ENCODE measurements around the gene ZNF619.
"Not testable (repeated sequence)": the region's sequence is repeated elsewhere in the genome, so short reads cannot be mapped to it uniquely, and the experiment has no call there.

ZNF619 gene

DNA sequence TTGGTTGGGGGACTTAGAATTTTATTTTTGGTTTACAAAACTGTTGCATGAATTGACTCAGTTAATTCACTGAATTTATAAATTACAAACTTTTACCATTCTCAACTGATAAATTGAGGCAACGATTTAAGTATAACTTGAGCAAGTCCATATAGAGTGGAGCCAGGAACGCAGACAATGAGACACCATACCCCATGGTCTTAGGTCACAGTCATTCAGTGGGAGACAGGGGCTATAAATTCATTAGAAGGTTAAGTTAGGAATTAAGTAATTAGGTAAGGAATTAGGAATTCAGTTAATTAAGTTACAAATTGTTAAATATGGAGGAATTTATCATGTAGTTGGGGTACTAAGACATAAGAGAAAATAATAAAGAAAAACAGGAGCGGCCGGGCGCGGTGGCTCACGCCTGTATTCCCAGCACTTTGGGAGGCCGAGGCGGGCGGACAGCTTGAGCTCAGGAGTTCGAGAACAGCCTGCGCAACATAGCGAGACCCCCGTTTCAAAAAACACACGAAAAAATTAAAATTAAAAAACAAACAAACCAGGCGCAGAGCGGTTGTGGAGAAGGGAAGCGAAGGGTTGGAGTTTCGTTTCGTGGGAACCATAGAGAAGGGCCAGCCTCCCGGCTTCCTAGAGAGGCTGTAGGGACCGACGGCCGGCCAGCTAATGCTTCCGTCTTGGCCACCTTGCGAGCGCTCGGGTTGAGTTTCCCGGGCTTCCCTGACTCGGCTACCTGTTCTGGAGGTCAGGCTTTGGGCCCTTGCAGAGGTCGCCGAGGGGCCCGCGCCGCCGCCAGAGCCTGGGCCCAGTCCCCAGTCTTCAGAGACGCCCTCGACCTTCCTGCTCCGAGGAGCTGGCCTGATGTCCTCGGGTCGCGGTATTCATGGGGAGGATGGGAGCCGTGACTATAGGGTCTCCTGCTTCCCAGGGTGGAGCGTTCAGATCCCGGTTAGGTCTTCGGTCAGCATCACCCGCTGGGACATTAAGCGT lies at the start of gene ZNF619:
ZNF619 (plus strand) TSS at position 645 of the 993 bp plus-strand sequence. CDS start 858 bp downstream, outside the sequence.
- peak; percentile 57 for DNase-seq

DNA sequence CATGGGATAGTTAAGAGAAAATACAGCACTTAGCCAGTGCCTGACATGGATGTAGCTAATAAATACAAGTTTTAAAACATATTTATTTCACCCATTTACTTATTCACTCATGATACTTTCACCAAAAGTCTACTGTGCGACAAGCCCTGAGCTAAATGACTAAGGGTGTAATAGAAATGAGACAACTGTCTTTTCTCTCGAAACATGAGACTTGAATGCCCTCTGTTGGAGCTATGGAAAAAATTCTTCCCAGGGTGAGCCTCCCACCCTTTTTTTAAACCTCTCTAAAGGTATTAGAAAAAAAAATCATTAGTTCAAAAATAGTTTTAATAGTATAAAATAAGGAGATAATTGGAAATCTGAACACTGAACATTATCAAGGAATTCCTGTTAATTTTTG lies 44.1 kb upstream of the ZNF619 start:
- DNase-seq: no peak

DNA sequence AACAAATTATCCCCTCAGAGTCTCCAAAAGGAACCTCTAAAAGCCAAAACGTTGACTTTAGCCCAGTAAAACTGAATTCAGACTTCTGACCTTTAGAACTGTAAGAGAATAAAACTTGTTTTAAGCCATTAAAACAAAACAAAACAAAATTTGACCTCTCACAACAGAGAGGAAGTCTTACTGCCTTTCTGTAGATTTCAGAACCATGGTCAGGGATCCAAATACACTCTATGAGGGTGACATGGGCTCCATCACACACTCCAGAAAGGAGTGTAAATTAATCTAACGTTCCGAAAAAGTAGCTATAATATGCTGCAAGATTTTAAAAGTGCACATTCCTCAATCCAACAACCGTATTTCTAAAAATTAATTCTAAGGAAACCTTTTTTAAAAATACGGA lies 39.0 kb upstream of the ZNF619 start:
- no peak for DNase-seq

DNA sequence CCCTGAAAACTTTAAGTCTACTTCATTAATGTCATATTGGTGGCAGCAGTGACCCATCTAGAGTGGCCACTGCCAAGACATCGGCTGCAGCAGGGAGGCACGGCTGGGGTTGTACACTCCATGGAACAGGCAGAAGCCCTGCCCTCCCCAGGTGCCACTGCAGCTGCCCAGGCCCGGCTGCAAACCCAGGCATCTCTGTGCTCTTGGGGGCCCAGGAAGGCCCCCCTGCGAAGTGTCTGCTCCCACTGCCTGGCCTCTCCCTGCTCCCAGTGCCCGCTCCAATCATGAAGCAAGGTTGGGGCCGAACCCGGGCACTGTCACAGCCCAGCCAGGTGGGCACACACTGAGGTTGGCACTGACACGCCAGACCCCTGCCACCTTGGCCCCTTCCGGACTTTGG lies 31.9 kb upstream of the ZNF619 start:
- DNase-seq: no peak

DNA sequence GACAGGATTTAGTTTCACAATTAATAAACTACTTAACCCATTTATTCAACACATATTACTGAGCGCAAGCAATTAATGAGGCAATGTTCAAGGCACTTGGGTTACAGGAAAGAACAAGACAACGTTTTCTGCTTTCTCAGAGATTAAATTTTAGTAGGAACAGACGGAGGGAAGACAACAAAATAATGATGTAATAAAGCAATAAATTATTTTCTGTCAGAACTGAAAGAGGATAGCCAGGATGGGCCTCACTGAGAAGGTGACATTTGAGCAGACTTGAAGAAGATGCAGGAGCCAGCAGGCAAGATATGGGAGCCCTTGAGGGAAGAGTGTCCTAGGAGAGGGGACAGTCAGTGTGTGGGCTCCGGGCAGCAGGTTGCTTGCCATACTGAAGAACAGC lies 31.0 kb upstream of the ZNF619 start:
- no peak for DNase-seq

DNA sequence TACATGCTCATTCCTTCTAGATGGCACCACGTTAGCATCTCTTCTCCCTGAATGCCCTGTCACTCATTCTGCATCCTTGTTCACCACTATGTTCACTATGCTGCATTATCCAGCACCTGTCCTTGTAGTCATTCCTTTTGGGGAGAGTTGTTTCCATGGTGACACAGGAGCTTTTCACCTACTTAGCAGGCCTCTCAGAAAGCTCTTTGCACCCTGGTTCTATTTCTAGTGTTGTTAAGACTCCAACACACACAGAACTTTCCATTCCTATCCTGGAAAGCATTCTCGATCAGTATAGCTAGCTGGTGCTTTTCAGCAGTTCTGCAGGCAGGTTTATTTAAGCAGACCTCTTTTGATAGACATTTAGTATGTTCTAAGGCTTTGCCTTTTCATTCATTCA lies 26.5 kb upstream of the ZNF619 start:
- no peak for DNase-seq

DNA sequence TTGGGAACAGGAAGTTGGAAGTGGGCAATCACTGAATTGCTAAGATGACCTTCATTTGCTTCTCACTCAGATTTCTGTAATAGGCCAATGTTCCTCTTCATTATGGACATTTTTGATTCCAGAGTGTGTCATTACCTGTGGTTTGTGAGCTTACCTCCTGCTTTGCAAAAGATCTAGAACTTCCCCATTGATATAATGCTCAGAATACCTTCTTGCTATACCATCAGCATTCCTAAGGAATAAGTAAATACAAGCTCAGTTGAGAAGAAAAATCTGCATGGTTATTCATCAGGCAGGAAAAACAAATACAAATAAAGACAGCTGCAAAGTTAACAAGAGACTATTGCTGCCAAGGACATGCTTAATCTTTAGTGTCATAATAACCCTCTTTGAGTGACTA lies 25.4 kb upstream of the ZNF619 start:
- no peak for DNase-seq

DNA sequence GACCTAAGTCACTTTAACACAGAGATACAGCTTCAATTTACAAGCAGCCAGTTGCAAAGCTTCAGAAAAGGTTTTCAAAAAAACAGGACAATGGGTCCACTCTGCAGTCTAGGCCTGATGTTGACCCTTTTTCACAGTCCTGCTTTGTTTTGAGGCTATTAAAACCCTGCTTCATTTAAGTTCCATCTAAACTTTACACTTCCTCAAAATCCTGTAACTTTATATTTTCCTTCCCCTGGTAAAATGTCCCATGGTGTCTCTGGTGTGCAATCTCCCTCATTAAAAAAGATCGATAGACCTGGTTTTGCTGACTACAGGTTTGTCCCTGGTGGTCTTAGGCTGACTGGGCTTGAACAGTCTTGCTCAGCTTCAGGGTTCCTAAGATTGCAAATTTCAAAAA lies 24.9 kb upstream of the ZNF619 start:
- DNase-seq: no peak

DNA sequence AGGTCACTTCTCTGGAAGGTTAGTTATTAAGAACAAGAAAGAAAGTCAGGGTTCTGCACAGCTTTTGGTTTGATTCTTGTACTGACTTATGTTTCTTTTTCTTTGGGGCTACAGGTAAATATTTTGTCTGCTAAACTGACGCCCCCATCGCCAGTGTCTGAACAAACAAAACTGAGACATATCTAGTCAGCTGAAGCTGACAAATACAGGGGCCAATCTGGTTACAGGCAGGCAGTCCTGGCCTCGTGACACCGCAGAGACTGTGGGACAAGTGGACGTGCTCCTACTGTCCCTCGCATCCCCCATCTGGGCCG lies 24.4 kb upstream of the ZNF619 start:
- no peak for DNase-seq

DNA sequence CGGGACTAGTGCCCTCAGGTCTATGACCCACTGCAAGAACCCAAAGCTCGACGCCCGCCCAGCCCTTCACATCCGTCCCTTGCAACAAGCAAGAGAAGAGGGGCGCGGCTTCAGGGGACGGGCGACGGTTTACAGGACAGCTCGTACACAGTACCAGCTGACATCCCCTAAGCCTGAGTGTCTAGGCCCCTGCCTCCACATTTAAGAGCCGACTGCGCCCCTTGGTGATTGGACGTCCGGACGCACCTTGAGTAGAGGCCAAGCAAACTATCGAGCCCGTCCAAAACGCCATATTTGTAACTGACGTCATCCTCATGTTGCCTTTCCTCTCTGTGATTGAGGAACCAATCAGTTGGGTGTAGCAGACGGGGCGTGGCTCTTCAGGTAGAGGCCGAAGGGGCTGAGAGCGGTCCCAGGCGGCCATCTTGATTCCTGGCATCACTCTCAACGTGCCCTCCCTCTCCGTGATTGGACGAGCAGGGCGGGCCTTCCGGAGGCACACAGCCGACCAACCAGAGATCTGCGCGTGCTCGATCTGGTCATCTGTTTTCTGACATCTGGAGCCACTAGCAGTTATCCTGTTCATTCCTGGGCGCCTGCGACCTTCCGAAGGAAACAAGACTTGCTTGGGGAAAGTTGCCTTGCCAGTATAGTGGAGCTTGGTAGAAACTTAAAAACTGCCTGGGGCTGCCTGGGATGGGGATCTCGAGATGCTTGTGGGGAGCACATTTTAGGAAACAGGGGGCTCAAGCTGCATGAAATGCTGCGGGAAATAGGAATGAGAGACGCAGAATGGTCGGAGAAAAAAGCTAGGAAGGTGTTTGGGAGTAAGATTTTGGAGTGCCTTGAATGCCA lies 23.8 kb upstream of the ZNF619 start:
- peak; percentile 99 for DNase-seq

DNA sequence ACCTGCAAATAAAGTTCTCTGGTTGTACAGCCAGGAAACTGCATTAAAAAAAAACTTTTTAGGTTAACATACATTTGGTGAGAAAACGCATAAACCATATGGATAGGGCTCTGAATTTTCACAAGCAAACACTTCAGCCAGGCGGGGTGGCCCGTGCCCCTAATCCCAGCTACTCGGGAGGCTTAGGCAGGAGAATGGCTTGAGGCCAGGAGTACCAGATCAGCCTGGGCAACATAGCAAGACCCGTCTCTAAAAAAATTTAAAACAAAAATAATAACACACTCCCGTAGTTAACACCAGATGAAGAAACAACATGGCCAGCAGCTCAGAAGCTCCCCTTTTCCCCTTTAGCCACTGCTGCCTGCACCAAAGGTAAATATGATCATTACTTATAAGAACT lies 23.0 kb upstream of the ZNF619 start:
- DNase-seq: no peak

DNA sequence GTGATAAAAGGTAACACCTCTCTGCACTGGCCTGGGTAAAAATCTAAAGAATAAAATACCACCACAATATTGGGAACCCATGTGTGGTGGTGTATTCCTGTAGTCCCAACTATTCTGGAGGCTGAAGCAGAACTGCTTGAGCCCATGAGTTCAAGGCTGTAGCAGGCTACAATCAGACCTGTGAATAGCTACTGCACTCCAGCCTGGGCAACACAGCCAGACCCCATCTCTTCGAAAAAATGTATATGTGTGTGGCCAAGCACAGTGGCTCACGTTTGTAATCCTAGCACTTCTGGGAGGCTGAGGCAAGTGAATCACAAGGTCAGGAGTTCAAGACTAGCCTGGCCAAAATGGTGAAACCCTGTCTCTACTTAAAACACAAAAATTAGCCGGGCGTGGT lies 21.6 kb upstream of the ZNF619 start:
- no peak for DNase-seq

DNA sequence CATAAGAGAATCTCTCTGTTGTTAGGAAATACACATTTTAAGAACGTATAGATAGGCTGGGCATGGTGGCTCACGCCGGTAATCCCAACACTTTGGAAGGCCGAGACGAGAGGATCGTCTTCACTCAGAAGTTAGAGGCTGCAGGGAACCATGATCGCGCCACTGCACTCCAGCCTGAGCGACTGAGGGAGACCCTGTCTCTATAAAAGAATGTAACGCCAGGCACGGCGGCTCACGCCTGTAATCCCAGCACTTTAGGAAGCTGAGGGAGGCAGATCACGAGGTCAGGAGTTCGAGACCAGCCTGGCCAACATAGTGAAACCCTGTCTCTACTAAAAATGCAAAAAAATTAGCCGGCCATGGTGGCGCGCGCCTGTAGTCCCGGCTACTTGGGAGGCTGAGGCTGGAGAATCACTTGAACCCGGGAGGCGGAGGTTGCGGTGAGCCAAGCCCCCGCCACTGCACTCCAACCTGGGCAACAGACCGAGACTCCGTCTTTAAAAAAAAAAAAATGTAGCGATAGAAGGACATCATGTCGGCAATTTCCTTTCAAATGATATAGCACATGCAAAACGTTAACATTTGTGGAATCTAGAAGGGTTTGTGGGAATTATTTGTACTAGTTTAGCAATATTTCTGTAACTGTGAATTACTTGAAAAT lies 20.5 kb upstream of the ZNF619 start:
- no peak for DNase-seq

DNA sequence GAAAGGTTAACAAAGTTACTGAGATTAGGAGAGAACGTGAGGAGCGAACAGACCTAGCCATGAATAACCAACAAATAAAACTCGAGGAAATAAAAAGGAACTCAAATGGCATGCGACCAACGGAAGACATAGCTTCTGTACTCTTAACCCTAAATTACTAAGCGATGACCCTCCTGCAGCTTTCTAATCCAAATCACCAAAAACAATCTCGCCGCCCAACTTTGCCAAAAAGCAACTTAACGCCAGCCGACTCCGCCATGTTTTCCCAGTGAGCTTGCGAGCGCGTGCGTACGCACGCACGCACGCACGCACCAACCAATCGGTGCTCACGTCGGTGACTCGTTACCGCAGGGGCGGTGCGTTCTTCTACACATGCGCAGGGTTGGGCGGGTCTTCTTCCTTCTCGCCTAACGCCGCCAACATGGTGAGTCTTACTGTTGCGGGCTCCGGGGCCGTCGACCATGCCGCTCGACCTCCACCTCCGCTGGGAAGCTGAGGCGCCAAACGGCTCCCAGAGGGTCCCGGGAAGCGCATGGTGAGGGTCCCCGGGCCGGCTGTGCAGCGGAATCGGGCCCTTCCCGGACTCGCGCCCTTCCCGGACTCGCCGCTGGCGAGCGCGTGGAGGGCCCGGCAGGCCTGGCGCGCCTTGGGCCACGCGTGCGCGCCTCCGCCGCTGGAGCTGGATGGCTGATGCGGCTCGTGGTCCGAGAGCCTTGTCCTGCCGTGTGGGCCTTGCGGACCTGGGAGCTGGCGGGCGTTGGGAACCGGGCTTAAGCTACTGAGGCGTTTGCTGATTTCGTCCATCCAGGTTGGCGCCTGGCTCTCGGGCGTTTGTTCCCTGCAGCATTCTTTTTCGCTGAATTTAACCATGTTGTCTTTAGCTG lies 19.7 kb upstream of the ZNF619 start, which contains the start of gene RPL14:
RPL14 (plus strand) TSS at position 400 of the 884 bp plus-strand sequence; CDS start at position 533, 133 bp downstream.
- peak; percentile 96 for DNase-seq

DNA sequence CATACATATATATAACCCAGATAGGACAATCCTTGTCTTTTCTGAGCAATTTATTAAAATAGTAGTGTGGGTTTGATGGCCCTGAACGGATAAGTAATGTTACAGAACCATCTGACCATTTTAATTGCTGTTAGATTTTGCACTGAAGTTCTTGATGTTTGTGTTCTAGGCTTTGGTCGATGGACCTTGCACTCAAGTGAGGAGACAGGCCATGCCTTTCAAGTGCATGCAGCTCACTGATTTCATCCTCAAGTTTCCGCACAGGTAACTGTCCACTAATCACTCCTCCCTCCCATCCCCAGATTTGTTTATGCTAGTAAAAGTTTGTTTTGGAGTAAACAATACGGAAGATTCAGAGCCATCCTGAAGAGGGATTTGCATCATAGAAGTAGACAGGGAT lies 18.4 kb upstream of the ZNF619 start:
- no peak for DNase-seq

DNA sequence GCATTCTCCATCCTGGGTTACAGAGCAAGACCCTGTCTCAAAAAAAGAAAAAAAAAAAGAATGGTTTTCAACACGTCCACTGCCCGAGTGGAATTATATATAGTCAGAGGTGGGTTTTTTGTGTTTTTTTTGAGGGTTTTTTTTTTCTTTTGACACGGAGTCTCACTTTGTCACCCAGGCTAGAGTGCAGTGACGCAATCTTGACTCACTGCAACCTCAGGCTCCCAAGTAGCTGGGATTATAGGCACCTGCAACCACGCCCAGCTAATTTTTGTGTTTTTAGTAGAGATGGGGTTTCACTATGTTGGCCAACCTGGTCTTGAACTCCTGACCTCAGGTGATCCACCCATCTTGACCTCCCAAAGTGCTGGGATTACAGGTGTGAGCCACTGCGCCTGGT lies 16.4 kb upstream of the ZNF619 start:
- not testable (repeated sequence) for DNase-seq

DNA sequence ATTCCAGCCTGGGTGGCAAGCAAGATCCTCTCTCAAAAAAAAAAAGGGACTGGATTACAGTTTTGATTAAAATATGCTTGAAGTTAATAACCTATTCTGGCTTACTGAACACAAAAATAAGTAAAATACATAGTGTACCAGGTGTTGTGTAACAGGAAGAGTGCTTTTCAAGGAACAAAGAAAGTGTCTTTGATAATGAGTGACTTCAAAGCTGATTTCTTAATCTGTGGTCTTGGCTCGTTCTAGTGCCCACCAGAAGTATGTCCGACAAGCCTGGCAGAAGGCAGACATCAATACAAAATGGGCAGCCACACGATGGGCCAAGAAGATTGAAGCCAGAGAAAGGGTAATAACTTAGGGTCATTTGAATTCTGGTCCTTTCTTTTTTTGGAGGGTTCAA lies 15.8 kb upstream of the ZNF619 start:
- DNase-seq: no peak

DNA sequence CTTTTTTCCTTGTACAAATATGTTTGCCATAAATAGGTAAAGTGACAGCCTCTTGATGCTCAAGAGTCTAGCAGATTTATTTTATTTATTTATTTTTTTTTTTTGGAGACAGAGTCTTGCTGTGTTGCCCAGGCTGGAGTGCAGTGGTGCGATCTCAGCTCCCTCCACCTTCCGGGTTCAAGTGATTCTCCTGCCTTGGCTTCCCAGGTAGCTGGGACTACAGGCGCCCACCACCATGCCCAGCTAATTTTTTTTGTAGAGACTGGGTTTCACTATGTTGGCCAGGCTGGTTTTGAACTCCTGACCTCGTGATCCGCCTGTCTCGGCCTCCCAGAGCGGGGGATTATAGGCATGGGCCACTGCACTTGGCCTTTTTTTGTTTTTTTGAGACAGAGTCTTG lies 14.1 kb upstream of the ZNF619 start:
- DNase-seq: not testable (repeated sequence)

DNA sequence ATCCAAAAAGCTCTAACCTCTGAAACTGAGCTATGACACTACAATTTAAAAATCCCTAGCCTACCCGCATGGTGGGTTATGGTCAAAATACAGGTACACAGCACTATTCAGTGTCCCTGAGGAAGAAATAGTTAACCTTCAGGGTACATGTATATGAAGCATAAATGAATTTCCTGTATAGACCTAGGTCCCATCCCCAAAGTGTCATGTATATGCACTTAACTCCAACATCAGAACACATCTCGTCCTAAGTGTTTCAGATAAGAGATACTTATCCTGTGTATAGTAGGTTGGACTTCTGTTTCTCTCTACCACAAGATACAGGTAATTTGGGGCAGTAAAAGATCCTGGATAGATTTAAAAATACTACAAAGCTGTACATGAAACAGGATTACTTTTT lies 13.3 kb upstream of the ZNF619 start:
- DNase-seq: no peak

DNA sequence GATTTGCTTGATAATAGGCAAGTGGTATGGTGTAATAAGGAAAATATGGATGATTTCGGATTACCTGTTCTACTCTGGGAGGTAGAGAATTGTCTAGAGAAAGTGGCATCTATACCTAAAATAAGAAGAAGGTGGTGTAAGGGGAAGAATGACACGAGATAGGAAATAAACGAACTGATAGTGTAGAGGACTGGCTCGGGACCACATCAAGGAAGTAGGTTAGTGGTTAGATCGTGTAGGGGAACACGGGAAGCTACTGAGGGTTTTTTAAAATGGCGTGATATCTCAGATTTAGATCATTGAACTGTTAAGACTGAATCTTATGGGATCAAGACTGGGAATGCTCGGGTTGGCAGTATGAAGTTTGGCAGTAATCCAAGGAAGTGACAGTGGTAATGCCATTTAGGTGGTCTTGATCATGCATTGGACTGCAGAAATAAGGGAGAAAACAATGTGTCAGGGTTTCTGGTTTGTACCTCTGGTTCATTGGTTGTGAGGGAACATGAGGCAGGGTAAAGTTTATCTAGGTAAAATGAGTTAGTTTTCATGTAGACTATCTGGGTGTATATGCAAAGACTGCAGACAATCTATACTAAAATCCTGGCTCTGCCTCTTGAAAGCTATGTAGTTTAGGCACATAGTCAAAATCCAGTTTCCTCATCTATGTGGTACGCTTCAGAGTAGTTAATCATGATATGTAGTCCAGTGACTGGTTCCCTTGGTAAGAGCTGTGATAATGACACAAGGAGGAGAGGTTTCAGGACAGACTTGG lies 12.4 kb upstream of the ZNF619 start:
- DNase-seq: peak; percentile 30

DNA sequence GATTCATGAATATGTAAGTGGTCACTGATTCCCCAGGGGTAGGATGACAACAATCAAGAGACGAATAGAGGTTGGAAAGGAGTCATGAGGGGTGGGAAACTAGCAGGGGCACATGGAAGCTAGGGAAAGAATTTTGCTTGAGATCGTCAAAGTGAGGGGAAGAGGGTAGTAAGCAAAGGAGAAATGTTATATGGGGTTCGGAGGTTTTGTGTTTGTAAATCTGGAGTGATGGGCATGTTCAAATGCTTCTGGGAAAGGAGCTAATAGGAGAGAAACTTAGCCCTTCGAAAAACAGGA lies 11.9 kb upstream of the ZNF619 start:
- DNase-seq: no peak

DNA sequence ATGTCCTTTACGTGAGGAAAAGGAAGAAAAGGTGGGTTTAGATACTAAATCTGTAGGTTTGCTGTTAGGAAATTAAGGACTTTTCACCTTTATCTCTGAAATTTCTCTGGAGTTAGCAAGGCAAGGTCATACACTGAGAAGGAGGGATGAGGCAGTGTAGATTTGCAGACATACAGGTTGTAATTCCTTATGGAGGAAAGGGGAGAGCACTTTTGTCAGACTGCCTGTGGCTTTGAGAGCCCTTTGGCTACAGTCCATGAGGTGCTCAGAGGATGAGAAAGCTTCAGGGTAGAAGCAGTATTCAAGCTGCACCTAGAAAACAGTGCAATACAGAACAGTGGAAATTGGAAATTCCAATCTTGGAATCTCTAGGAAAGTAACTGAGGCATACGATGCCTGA lies 11.5 kb upstream of the ZNF619 start:
- no peak for DNase-seq
